NB4 (cell line): ENCODE data around the gene NTNG1.

Experiments used
- DNase-seq: peaks from one replicate; pipeline ENCODE4 v3.0.0; 2010; ENCODE audit warnings: low read depth
- H3K4me3 ChIP-seq: one replicate; pipeline ENCODE4 v1.5.1; 2011; ENCODE audit warnings: mild to moderate bottlenecking, low read depth, low read length, moderate library complexity
- CTCF ChIP-seq: IDR thresholded peaks from one replicate; pipeline ENCODE4 v1.5.1; 2012; ENCODE audit warnings: low read depth, low read length
- MAX ChIP-seq: IDR thresholded peaks from 2 replicates; pipeline ENCODE4 v1.6.1; 2011; ENCODE audit warnings: low read depth, low read length
- MYC ChIP-seq: IDR thresholded peaks from 2 replicates; pipeline ENCODE4 v1.6.1; 2011; ENCODE audit warnings: low read depth, low read length
- POLR2A ChIP-seq: IDR thresholded peaks from 2 replicates; pipeline ENCODE4 v1.6.1; 2011; ENCODE audit warnings: mild to moderate bottlenecking; ENCODE audit not compliant: insufficient read length; ENCODE audit errors: extremely low read depth

The NTNG1 gene

GRCh38 chr1:107202007-107202406 lies 61.2 kb downstream of the NTNG1 start:
- H3K4me3 ChIP-seq: no peak overlapping the region
- TF ChIP-seq POLR2A: no peak
- TF ChIP-seq MAX: no peak
- no peak for TF ChIP-seq CTCF
- no peak for TF ChIP-seq MYC
- DNase-seq: no peak

GRCh38 chr1:107213225-107213624 lies 72.4 kb downstream of the NTNG1 start:
- no peak overlapping the region for H3K4me3 ChIP-seq
- no peak for DNase-seq
- TF ChIP-seq MAX (no peak), MYC (no peak), POLR2A (no peak), CTCF (no peak)

- no peak overlapping the region for H3K4me3 ChIP-seq
- DNase-seq: no peak
- TF ChIP-seq POLR2A (no peak), MYC (no peak), MAX (no peak), CTCF (no peak)
These were observed 79.2 kb downstream of the NTNG1 start for GRCh38 chr1:107220036-107220435.

- TF ChIP-seq POLR2A (no peak), MAX (no peak), MYC (no peak), CTCF (no peak)
- no peak overlapping the region for H3K4me3 ChIP-seq
- no peak for DNase-seq
These were observed 84.9 kb downstream of the NTNG1 start for GRCh38 chr1:107225706-107226105.

GRCh38 chr1:107228704-107229371 lies 88.0 kb downstream of the NTNG1 start:
- no peak overlapping the region for H3K4me3 ChIP-seq
- TF ChIP-seq CTCF (no peak), POLR2A (no peak), MYC (no peak), MAX (no peak)
- no peak for DNase-seq

GRCh38 chr1:107229711-107230110 lies 88.9 kb downstream of the NTNG1 start:
- no peak for DNase-seq
- TF ChIP-seq POLR2A: no peak
- no peak for TF ChIP-seq MAX
- TF ChIP-seq CTCF: no peak
- TF ChIP-seq MYC: no peak
- no peak overlapping the region for H3K4me3 ChIP-seq
